CD14-positive monocyte (primary cell): ENCODE results near the gene MYBPC2. TPM values are rescaled to one million over a fixed set of nuclear protein-coding genes. Genes with fewer than 3 reads are reported as not detected.

Source experiments
- DNase-seq, 3 donors: peaks; one replicate each; pipeline ENCODE4 v3.0.0-alpha.2; 2011 to 2022
- H2AFZ ChIP-seq: 2 replicates; pipeline ENCODE4 v1.6.0; 2012; ENCODE audit warnings: mild to moderate bottlenecking, low read depth, low read length, inconsistent platforms; ENCODE audit not compliant: insufficient read depth, poor library complexity, severe bottlenecking
- H3K27ac ChIP-seq, 2 donors: 1 replicate in 1 of 2; 2 replicates in 1 of 2; pipeline ENCODE4 v1.5.1; 2012 to 2013; ENCODE audit warnings: low read length in 2 of 2, control low read depth in 1 of 2, inconsistent platforms in 1 of 2, low read depth in 1 of 2, mild to moderate bottlenecking in 1 of 2
- H3K27me3 ChIP-seq, 2 donors: one replicate each; pipeline versions ENCODE4 v1.6.0 to v1.6.1; 2011 to 2013; ENCODE audit warnings: low read length in 2 of 2; ENCODE audit not compliant: control insufficient read depth in 2 of 2, insufficient read depth in 2 of 2
- H3K36me3 ChIP-seq, 2 donors: replicated peaks in 1 of 2; 1 replicate in 1 of 2; 2 replicates in 1 of 2; pipeline versions ENCODE4 v1.5.1 to v1.6.1; 2012 to 2013; ENCODE audit warnings: low read length in 2 of 2, control low read depth in 1 of 2, inconsistent platforms in 1 of 2, mild to moderate bottlenecking in 1 of 2; ENCODE audit not compliant: insufficient read depth in 2 of 2, control insufficient read depth in 1 of 2
- H3K4me1 ChIP-seq, 2 donors: 1 replicate in 1 of 2; 2 replicates in 1 of 2; pipeline versions ENCODE4 v1.5.1 to v1.6.1; 2012 to 2013; ENCODE audit warnings: low read length in 2 of 2, control low read depth in 1 of 2, inconsistent platforms in 1 of 2, mild to moderate bottlenecking in 1 of 2, moderate library complexity in 1 of 2; ENCODE audit not compliant: insufficient read depth in 2 of 2, control insufficient read depth in 1 of 2
- H3K4me2 ChIP-seq: replicated peaks from 2 replicates; pipeline ENCODE3; 2012; ENCODE audit warnings: low read length, moderate library complexity, mild to moderate bottlenecking; ENCODE audit not compliant: poor library complexity, severe bottlenecking; ENCODE audit errors: extremely low read depth
- H3K4me3 ChIP-seq, 3 experiments: fragments of 200-600 bp in 1 of 3; sonication (generic) in 1 of 3; replicated peaks in 1 of 3; 1 replicate in 2 of 3; 2 replicates in 1 of 3; pipeline ENCODE4 v1.5.1; 2011 to 2013; ENCODE audit warnings: low read length in 3 of 3, mild to moderate bottlenecking in 3 of 3, control low read depth in 2 of 3, low read depth in 2 of 3, inconsistent platforms in 1 of 3, moderate library complexity in 1 of 3
- H3K79me2 ChIP-seq: 2 replicates; pipeline ENCODE4 v1.6.0; 2012; ENCODE audit warnings: mild to moderate bottlenecking, control low read depth, inconsistent platforms, low read length, moderate library complexity; ENCODE audit not compliant: insufficient read depth
- H3K9ac ChIP-seq: 2 replicates; pipeline ENCODE4 v1.6.0; 2017; ENCODE audit warnings: low read length, mild to moderate bottlenecking; ENCODE audit not compliant: insufficient read depth, poor library complexity, severe bottlenecking
- H3K9me3 ChIP-seq, 2 donors: replicated peaks in 1 of 2; 1 replicate in 1 of 2; 2 replicates in 1 of 2; pipeline versions ENCODE4 v1.5.1 to v1.6.1; 2012 to 2013; ENCODE audit warnings: low read length in 2 of 2, control low read depth in 1 of 2; ENCODE audit not compliant: control insufficient read depth in 1 of 2, insufficient read depth in 1 of 2
- H4K20me1 ChIP-seq: 2 replicates; pipeline ENCODE4 v1.6.0; 2012; ENCODE audit warnings: mild to moderate bottlenecking, low read length, control low read depth, moderate library complexity; ENCODE audit not compliant: insufficient read depth
- H3K27ac Mint-ChIP-seq, 7 donors: one replicate each; pipeline ENCODE4 v1.8.0; 2020; ENCODE audit warnings: mild to moderate bottlenecking in 7 of 7, mixed read lengths in 7 of 7, moderate library complexity in 6 of 7, inconsistent platforms in 2 of 7
- H3K27me3 Mint-ChIP-seq, 3 donors: one replicate each; pipeline ENCODE4 v1.8.0; 2021 to 2022; ENCODE audit warnings: low read depth in 3 of 3, mild to moderate bottlenecking in 3 of 3, mixed read lengths in 3 of 3, moderate library complexity in 3 of 3, inconsistent platforms in 1 of 3
- H3K36me3 Mint-ChIP-seq, 2 donors: one replicate each; pipeline ENCODE4 v1.8.0; 2020; ENCODE audit warnings: mixed read lengths in 2 of 2, inconsistent platforms in 1 of 2, mild to moderate bottlenecking in 1 of 2
- H3K4me1 Mint-ChIP-seq: one replicate; pipeline ENCODE4 v1.8.0; 2020; ENCODE audit warnings: mild to moderate bottlenecking, mixed read lengths
- H3K4me3 Mint-ChIP-seq, 2 donors: one replicate each; pipeline ENCODE4 v1.8.0; 2020; ENCODE audit warnings: mild to moderate bottlenecking in 2 of 2, mixed read lengths in 2 of 2, moderate library complexity in 1 of 2
- H3K9me3 Mint-ChIP-seq, 7 donors: one replicate each; pipeline ENCODE4 v1.8.0; 2020 to 2022; ENCODE audit warnings: mixed read lengths in 7 of 7, mild to moderate bottlenecking in 6 of 7, moderate library complexity in 6 of 7, inconsistent platforms in 2 of 7
- WGBS: methylation state at CpG from one replicate; pipeline ENCODE4 v1.1.5; 2013; ENCODE audit warnings: missing lambda C conversion rate; ENCODE audit not compliant: insufficient coverage; 5-methylcytosine and 5-hydroxymethylcytosine counted together
- intact Hi-C, 2 donors: fragments of 100-400 bp; cut with micrococcal nuclease; formaldehyde crosslinking; loops; one replicate each; pipeline versions ENCODE4 v1.15.0 to v1.15.1; 2023
- polyA plus RNA-seq, 3 donors: library from polyadenylated mRNA; depleted of rRNA in 1 of 3; unstranded in 2 of 3; stranded (reverse) in 1 of 3; fragments of 300-500 nt in 2 of 3; fragments of >200 nt in 1 of 3; fragmentation: Illumina TruSeq in 2 of 3; gene quantifications; 1 replicate in 2 of 3; 2 replicates in 1 of 3; pipeline ENCODE4 v1.2.3, GENCODE V29; 2012 to 2021
- TF ChIP-seq, protein P1 (sequence below): fragments of 200-600 bp; IDR thresholded peaks from one replicate; pipeline ENCODE4 v1.8.0; 2022; ENCODE audit warnings: antibody characterized with exemption, mild to moderate bottlenecking

Gene MYBPC2
- polyA plus RNA-seq, 3 donors = not detected

DNA sequence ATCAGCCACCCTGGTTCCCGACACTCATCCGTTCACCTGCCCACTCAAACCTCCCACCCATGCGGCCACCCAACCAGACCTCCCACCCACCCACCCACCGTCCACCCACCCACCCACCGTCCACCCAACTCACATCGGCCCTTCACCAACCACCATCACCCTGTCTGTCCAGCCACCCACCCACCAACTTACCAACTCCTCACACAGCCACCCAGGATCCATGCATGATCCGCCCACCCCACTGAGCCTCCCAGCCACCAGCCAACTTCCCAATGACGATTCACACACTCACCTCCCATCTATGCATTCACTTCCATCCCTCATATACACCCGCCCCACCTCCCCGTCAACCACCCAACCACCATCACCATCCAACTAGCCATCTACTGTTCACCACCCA, 74.0 kb downstream of the MYBPC2 start:
- no peak overlapping the region for H3K4me2 ChIP-seq
- intact Hi-C loops = no loop called here
- no peaks in the 10 kb centered on the region for H3K27me3 ChIP-seq
- TF ChIP-seq, protein P1, sequence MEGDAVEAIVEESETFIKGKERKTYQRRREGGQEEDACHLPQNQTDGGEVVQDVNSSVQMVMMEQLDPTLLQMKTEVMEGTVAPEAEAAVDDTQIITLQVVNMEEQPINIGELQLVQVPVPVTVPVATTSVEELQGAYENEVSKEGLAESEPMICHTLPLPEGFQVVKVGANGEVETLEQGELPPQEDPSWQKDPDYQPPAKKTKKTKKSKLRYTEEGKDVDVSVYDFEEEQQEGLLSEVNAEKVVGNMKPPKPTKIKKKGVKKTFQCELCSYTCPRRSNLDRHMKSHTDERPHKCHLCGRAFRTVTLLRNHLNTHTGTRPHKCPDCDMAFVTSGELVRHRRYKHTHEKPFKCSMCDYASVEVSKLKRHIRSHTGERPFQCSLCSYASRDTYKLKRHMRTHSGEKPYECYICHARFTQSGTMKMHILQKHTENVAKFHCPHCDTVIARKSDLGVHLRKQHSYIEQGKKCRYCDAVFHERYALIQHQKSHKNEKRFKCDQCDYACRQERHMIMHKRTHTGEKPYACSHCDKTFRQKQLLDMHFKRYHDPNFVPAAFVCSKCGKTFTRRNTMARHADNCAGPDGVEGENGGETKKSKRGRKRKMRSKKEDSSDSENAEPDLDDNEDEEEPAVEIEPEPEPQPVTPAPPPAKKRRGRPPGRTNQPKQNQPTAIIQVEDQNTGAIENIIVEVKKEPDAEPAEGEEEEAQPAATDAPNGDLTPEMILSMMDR = no peak
- H3K4me3 Mint-ChIP-seq = no peak overlapping the region
- no peaks in the 10 kb centered on the region for H3K9me3 Mint-ChIP-seq
- H3K27ac ChIP-seq = no peak overlapping the region
- H3K9me3 ChIP-seq = no peaks in the 10 kb centered on the region
- H3K36me3 ChIP-seq = no peaks in the 10 kb centered on the region
- WGBS = 97% methylated on average over 5 of the region's 10 CpGs
- no peak overlapping the region for H3K4me3 ChIP-seq
- peaks cover 0 to 5% (median 2%) of the 10 kb centered on the region in 3 donors for H3K27me3 Mint-ChIP-seq
- H3K27ac Mint-ChIP-seq = no peak overlapping the region
- H2AFZ ChIP-seq = no peak overlapping the region
- peaks cover 13% of the 10 kb centered on the region for H3K4me1 Mint-ChIP-seq
- DNase-seq = no peak
- H3K4me1 ChIP-seq = peaks cover 10 to 14% of the 10 kb centered on the region in 2 donors
- peaks cover 13% of the 10 kb centered on the region in 2 donors for H3K36me3 Mint-ChIP-seq
- H3K9ac ChIP-seq = no peak overlapping the region
- no peaks in the 10 kb centered on the region for H4K20me1 ChIP-seq
- peaks cover 4% of the 10 kb centered on the region for H3K79me2 ChIP-seq

DNA sequence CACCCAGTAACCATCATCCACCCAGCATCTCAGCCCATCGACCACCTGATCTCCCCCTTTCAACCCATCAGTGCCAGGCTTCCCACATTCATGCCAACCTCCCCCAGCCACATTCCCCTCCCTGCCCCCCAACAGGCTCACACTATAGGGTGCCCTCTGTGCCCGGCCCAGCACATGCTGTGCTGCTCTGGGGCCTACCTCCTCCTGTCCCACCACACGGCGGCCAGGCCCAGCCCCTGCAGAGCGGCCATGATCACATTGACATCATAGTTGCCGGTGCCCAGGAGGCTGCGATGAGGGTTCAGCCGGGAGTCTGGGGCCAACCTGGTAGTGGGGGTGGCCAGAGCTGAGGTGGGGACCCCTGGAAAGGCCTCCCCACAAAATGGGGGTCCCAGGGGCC, 74.7 kb downstream of the MYBPC2 start:
- no peak overlapping the region for H3K4me2 ChIP-seq
- peaks cover 0 to 5% (median 0%) of the 10 kb centered on the region in 3 donors for H3K27me3 Mint-ChIP-seq
- no peaks in the 10 kb centered on the region for H3K27me3 ChIP-seq
- no peak overlapping the region for H3K27ac Mint-ChIP-seq
- no peak overlapping the region for H3K9ac ChIP-seq
- H2AFZ ChIP-seq = no peak overlapping the region
- no peaks in the 10 kb centered on the region for H3K9me3 Mint-ChIP-seq
- H3K4me3 ChIP-seq = no peak overlapping the region
- no peaks in the 10 kb centered on the region for H4K20me1 ChIP-seq
- H3K4me1 Mint-ChIP-seq = peaks cover 15% of the 10 kb centered on the region
- 100% methylated on average over 4 of the region's 8 CpGs for WGBS
- H3K36me3 ChIP-seq = no peaks in the 10 kb centered on the region
- DNase-seq = no peak
- H3K79me2 ChIP-seq = peaks cover 4% of the 10 kb centered on the region
- H3K9me3 ChIP-seq = no peaks in the 10 kb centered on the region
- H3K36me3 Mint-ChIP-seq = peaks cover 13% of the 10 kb centered on the region in 2 donors
- TF ChIP-seq, protein P1 = no peak
- no peak overlapping the region for H3K4me3 Mint-ChIP-seq
- intact Hi-C loops = no loop called here
- H3K27ac ChIP-seq = no peak overlapping the region
- H3K4me1 ChIP-seq = peaks cover 11 to 16% of the 10 kb centered on the region in 2 donors
